ENCODE data around the gene CDIP1. TPM values are rescaled to one million over a fixed set of nuclear protein-coding genes. Genes with fewer than 3 reads are reported as not detected.
A peak's percentile ranks its signal among the peaks of the same experiment; 100 is the strongest.

Gene CDIP1
- total and polyA plus RNA-seq, 12 donors, result 28.2 to 59.5 (median 46.1) TPM

DNA sequence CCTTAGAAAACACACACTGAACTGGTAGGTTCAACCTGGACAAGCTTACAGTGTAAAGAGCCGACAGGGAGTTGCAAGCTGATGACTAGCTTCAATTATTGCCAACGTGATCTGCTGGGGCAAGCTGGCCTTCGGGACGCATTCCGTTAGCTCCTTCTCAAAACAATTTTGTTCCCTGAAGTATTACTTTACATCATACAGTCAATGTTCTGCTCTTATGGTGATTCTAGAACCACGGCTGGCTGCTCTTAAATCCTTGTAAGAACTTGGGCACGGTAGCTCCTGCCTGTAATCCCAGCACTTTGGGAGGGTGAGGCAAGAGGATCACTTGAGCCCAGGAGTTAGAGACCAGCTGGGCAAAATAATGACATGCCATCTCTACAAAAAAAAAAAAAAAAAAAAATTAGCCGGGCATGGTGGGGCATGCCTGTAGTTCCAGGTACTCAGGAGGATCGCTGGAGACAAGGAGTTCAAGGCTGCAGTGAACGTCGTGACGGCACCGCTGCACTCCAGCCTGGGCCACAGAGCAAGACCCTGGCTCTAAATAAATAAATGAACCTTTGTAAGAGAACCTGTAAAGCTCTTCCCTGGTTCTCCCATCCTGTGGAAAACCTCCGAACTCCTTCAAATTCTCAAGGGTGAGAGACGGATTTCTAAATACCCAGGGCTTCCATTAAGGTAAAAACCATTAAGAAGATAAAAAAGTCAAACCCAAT lies 2.0 kb downstream of the CDIP1 start:
- peaks cover 0 to 48% (median 27%) of the 10 kb centered on the region in 9 donors for H3K4me1 ChIP-seq

DNA sequence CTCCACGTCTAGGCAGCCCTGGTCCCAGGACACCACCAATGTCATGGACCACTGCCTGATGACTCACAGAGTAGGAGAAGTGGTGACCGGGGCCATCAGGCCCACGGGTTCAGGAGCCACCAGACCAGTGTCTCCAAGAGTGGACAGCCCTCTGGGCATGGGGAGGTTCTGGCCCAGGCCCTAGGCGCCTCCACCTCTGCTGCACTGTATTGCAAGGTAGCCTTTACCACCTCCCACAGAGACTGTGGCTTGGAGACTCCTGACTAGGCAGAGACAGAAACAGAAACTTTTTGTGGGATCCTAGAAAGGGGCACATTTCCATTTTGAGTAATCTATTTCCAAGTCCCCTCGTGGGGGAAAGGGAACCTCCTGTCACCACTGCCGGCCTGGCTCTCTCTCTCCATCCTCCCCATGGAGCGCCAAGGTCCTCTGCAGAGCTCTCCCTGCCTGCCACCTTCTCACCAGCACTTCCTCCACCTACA lies 2.9 kb downstream of the CDIP1 start:
- TF ChIP-seq, protein P1, sequence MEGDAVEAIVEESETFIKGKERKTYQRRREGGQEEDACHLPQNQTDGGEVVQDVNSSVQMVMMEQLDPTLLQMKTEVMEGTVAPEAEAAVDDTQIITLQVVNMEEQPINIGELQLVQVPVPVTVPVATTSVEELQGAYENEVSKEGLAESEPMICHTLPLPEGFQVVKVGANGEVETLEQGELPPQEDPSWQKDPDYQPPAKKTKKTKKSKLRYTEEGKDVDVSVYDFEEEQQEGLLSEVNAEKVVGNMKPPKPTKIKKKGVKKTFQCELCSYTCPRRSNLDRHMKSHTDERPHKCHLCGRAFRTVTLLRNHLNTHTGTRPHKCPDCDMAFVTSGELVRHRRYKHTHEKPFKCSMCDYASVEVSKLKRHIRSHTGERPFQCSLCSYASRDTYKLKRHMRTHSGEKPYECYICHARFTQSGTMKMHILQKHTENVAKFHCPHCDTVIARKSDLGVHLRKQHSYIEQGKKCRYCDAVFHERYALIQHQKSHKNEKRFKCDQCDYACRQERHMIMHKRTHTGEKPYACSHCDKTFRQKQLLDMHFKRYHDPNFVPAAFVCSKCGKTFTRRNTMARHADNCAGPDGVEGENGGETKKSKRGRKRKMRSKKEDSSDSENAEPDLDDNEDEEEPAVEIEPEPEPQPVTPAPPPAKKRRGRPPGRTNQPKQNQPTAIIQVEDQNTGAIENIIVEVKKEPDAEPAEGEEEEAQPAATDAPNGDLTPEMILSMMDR (IDR thresholded peaks at IDR 0.05), result no peak
- Histone ChIP-seq H3K4me1 (peaks cover 0 to 51% (median 27%) of the 10 kb centered on the region in 9 donors), H3K4me3 (no peak overlapping the region), H3K9me3 (peaks cover 0 to 18% (median 6%) of the 10 kb centered on the region in 11 donors), H3K27me3 (no peaks in the 10 kb centered on the region), H3K27ac (peak overlapping the region in 4 of 10 donors; percentile 13 to 80 (median 34)), H3K36me3 (peaks cover 0 to 14% (median 0%) of the 10 kb centered on the region in 9 donors)
- 80 to 83% methylated on average over 7 of the region's 7 CpGs for WGBS, 2 donors
- intact Hi-C loops (cut with DNase I), result loop anchor here in 1 of 10 donors (5.0 kb wide), 1 partner anchor 58 kb away; the partner anchor contains the start of gene HMOX2
- no peak for ATAC-seq
- DNase-seq, result no peak

More for the DNA sequence above, 2.0 kb downstream of the CDIP1 start:
- Histone ChIP-seq H3K36me3 (peaks cover 0 to 12% (median 0%) of the 10 kb centered on the region in 9 donors), H3K9me3 (peaks cover 0 to 18% (median 6%) of the 10 kb centered on the region in 11 donors), H3K27me3 (no peaks in the 10 kb centered on the region), H3K4me3 (peak overlapping the region in 1 of 10 donors; percentile 76), H3K27ac (peak overlapping the region in 3 of 10 donors; percentile 90 to 92 (median 91))
- WGBS, 2 donors, result 89 to 96% methylated on average over 15 of the region's 15 CpGs
- DNase-seq, result no peak
- intact Hi-C loops (cut with DNase I), result loop anchor here in 1 of 10 donors (5.0 kb wide), 1 partner anchor 59 kb away; the partner anchor contains the start of gene HMOX2
- TF ChIP-seq, protein P1 (IDR thresholded peaks at IDR 0.05), result no peak
- no peak for ATAC-seq

GRCh38 chr16:4534151-4534790 lies 4.3 kb downstream of the CDIP1 start:
- Histone ChIP-seq H3K4me1 (peaks cover 0 to 55% (median 30%) of the 10 kb centered on the region in 9 donors), H3K36me3 (peaks cover 0 to 14% (median 0%) of the 10 kb centered on the region in 9 donors), H3K27me3 (no peaks in the 10 kb centered on the region), H3K9me3 (peaks cover 0 to 6% (median 0%) of the 10 kb centered on the region in 11 donors), H3K4me3 (no peak overlapping the region), H3K27ac (peak overlapping the region in 9 of 10 donors; percentile 37 to 80 (median 56))
- peak in 5 of 8 donors; percentile 7 to 31 (median 11) for ATAC-seq
- peak in 1 of 2 donors; percentile 32 for DNase-seq
- intact Hi-C loops (cut with DNase I), result no loop called here
- TF ChIP-seq, protein P1 (IDR thresholded peaks at IDR 0.05), result no peak
- WGBS, 2 donors, result 67 to 79% methylated on average over 12 to 13 of the region's 13 CpGs

DNA sequence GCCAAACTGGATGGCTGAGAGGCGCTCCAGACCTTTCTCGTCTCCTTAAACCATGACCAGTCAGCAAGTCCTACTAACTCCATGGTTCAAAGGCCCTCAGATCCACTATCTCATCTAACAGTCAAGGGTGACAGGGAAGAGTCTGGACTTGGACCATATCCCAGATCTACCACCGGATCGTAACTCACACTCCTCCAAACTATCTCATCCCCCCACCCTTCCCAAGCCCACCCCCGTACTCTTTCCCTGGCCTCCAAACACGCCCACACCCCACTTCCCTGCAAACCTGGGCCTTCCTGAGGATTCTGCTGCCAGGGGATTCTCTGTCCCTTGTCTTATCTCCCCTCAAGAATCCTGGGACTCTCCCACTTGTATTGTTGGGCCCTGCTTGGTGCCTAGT lies 5.1 kb downstream of the CDIP1 start:
- Histone ChIP-seq H3K27ac (peak overlapping the region in 7 of 10 donors; percentile 41 to 80 (median 62)), H3K9me3 (no peaks in the 10 kb centered on the region), H3K4me3 (no peak overlapping the region), H3K36me3 (peaks cover 0 to 14% (median 0%) of the 10 kb centered on the region in 9 donors), H3K4me1 (peaks cover 0 to 57% (median 34%) of the 10 kb centered on the region in 9 donors), H3K27me3 (no peaks in the 10 kb centered on the region)
- DNase-seq (no peak), ATAC-seq (no peak)
- WGBS, 2 donors, result 74% methylated on average over 6 of the region's 6 CpGs
- TF ChIP-seq, protein P1 (IDR thresholded peaks at IDR 0.05), result no peak
- intact Hi-C loops (cut with DNase I), result no loop called here

All from heart right ventricle (tissue), 16 donors.